Measurements from ENCODE around the gene ETHE1.

Gene ETHE1

GRCh38 chr19:43486412-43486811, 40.6 kb downstream of the ETHE1 start:
- DNase-seq = no peak

- DNase-seq = no peak
These were observed 41.0 kb downstream of the ETHE1 start for GRCh38 chr19:43485951-43486350.

GRCh38 chr19:43483281-43483680, 43.7 kb downstream of the ETHE1 start:
- DNase-seq = no peak

GRCh38 chr19:43482193-43482592, 44.8 kb downstream of the ETHE1 start:
- no peak for DNase-seq

GRCh38 chr19:43481701-43482100, 45.3 kb downstream of the ETHE1 start:
- no peak for DNase-seq

- no peak for DNase-seq
These were observed 46.4 kb downstream of the ETHE1 start for GRCh38 chr19:43480574-43480973.

- no peak for DNase-seq
These were observed 46.9 kb downstream of the ETHE1 start for GRCh38 chr19:43479961-43480561.

GRCh38 chr19:43479226-43479625, 47.8 kb downstream of the ETHE1 start:
- DNase-seq = no peak

GRCh38 chr19:43478323-43478722, 48.7 kb downstream of the ETHE1 start:
- no peak for DNase-seq

GRCh38 chr19:43476606-43477005, 50.4 kb downstream of the ETHE1 start:
- no peak for DNase-seq

GRCh38 chr19:43474986-43475705, 51.9 kb downstream of the ETHE1 start:
- DNase-seq = peak; percentile 91

- DNase-seq = no peak
These were observed 52.5 kb downstream of the ETHE1 start for GRCh38 chr19:43474487-43474886.

GRCh38 chr19:43471091-43471490, 55.9 kb downstream of the ETHE1 start:
- DNase-seq = no peak

- DNase-seq = no peak
These were observed 56.7 kb downstream of the ETHE1 start for GRCh38 chr19:43470288-43470687.

- no peak for DNase-seq
These were observed 57.9 kb downstream of the ETHE1 start for GRCh38 chr19:43469160-43469480.

GRCh38 chr19:43468354-43469159, 58.4 kb downstream of the ETHE1 start:
- DNase-seq = no peak

- no peak for DNase-seq
These were observed 59.3 kb downstream of the ETHE1 start for GRCh38 chr19:43467730-43468129.

GRCh38 chr19:43467276-43467675, 59.7 kb downstream of the ETHE1 start:
- no peak for DNase-seq

GRCh38 chr19:43466793-43467192, 60.2 kb downstream of the ETHE1 start:
- DNase-seq = no peak

- DNase-seq = no peak
These were observed 61.4 kb downstream of the ETHE1 start, which contains the start of gene LYPD3 for GRCh38 chr19:43465468-43466120. Gene LYPD3, minus strand, starts transcription at chr19:43465608. Its CDS starts 37 bp downstream, at chr19:43465571.

- peak; percentile 69 for DNase-seq
These were observed 62.7 kb downstream of the ETHE1 start for GRCh38 chr19:43464134-43464775.

- peak; percentile 99 for DNase-seq
These were observed 63.4 kb downstream of the ETHE1 start for GRCh38 chr19:43463381-43464133.
